HepG2 (cell line): Measurements from ENCODE around the gene ASB16. TPM values are rescaled to one million over a fixed set of nuclear protein-coding genes. Genes with fewer than 3 reads are reported as not detected.

Experiments used
- ADNP ChIP-seq: sonication (generic); formaldehyde crosslinking; IDR thresholded peaks from 2 replicates; pipeline ENCODE4 v1.4.0; 2020; ENCODE audit warnings: missing genetic modification reagents
- ATRX ChIP-seq: sonication (generic); formaldehyde crosslinking; IDR thresholded peaks from 2 replicates; pipeline ENCODE4 v1.4.0; 2020; ENCODE audit warnings: missing genetic modification reagents, borderline replicate concordance
- CREBL2 ChIP-seq: sonication (generic); formaldehyde crosslinking; IDR thresholded peaks from 2 replicates; pipeline ENCODE4 v1.8.1; 2023; ENCODE audit warnings: missing genetic modification reagents, mild to moderate bottlenecking, borderline replicate concordance
- IRF1 ChIP-seq: sonication (generic); formaldehyde crosslinking; IDR thresholded peaks from 2 replicates; pipeline ENCODE4 v1.4.0; 2020; ENCODE audit warnings: low read depth, mild to moderate bottlenecking, missing genetic modification reagents
- KAT7 ChIP-seq: IDR thresholded peaks from 2 replicates; pipeline ENCODE4 v1.6.1; 2018; ENCODE audit warnings: borderline replicate concordance, missing compliant biosample characterization
- KMT2A ChIP-seq: sonication (generic); formaldehyde crosslinking; IDR thresholded peaks from 2 replicates; pipeline ENCODE4 v1.4.0; 2020; ENCODE audit warnings: missing genetic modification reagents
- NR2F2 ChIP-seq: IDR thresholded peaks from 2 replicates; pipeline ENCODE4 v1.6.1; 2012; ENCODE audit warnings: low read depth, inconsistent platforms, borderline replicate concordance
- NRL ChIP-seq: sonication (generic); formaldehyde crosslinking; IDR thresholded peaks from 2 replicates; pipeline ENCODE4 v1.5.0; 2020; ENCODE audit warnings: missing genetic modification reagents, mild to moderate bottlenecking, moderate library complexity, borderline replicate concordance
- RFXAP ChIP-seq: sonication (generic); formaldehyde crosslinking; IDR thresholded peaks from 2 replicates; pipeline ENCODE4 v1.4.0; 2020; ENCODE audit warnings: missing genetic modification reagents, borderline replicate concordance
- TEF ChIP-seq: sonication (generic); formaldehyde crosslinking; IDR thresholded peaks from 2 replicates; pipeline ENCODE4 v1.5.0; 2020; ENCODE audit warnings: missing genetic modification reagents
- TFE3 ChIP-seq: IDR thresholded peaks from 2 replicates; pipeline ENCODE4 v1.6.1; 2016
- THAP8 ChIP-seq: sonication (generic); formaldehyde crosslinking; IDR thresholded peaks from 2 replicates; pipeline ENCODE4 v1.5.1; 2020; ENCODE audit warnings: missing genetic modification reagents, mild to moderate bottlenecking, borderline replicate concordance
- ZNF232 ChIP-seq: sonication (generic); formaldehyde crosslinking; IDR thresholded peaks from 2 replicates; pipeline ENCODE4 v1.4.0; 2020; ENCODE audit warnings: missing genetic modification reagents, borderline replicate concordance
- ZNF24 ChIP-seq: fragments of 450-650 bp; IDR thresholded peaks from 2 replicates; pipeline ENCODE4 v1.6.1; 2017; ENCODE audit warnings: antibody characterized with exemption, mild to moderate bottlenecking
- ZNF276 ChIP-seq: sonication (generic); formaldehyde crosslinking; IDR thresholded peaks from 2 replicates; pipeline ENCODE4 v1.4.0; 2020; ENCODE audit warnings: mild to moderate bottlenecking, low read depth, missing genetic modification reagents
- ZNF34 ChIP-seq: sonication (generic); formaldehyde crosslinking; IDR thresholded peaks from 2 replicates; pipeline ENCODE4 v1.4.0; 2020; ENCODE audit warnings: mild to moderate bottlenecking, missing genetic modification reagents, borderline replicate concordance
- ZNF451 ChIP-seq: sonication (generic); formaldehyde crosslinking; IDR thresholded peaks from 2 replicates; pipeline ENCODE4 v1.5.0; 2020; ENCODE audit warnings: mild to moderate bottlenecking, missing genetic modification reagents
- ZNF598 ChIP-seq: sonication (generic); formaldehyde crosslinking; IDR thresholded peaks from 2 replicates; pipeline ENCODE4 v1.5.1; 2020; ENCODE audit warnings: mild to moderate bottlenecking, missing genetic modification reagents, borderline replicate concordance
- ZZZ3 ChIP-seq: sonication (generic); formaldehyde crosslinking; IDR thresholded peaks from 2 replicates; pipeline ENCODE4 v1.4.0; 2020; ENCODE audit warnings: missing genetic modification reagents, mild to moderate bottlenecking, borderline replicate concordance
- polyA plus RNA-seq, 8 experiments: library from polyadenylated mRNA; depleted of rRNA in 3 of 8; stranded (reverse) in 7 of 8; unstranded in 1 of 8; fragments of >200 nt; fragmentation: Illumina TruSeq in 4 of 8; extraction: Trizol in 4 of 8; gene quantifications; 2 replicates each; pipeline versions ENCODE4 v1.2.1 to v1.2.3, GENCODE V29; 2011 to 2016; ENCODE audit warnings: low read depth in 4 of 8, missing spikeins in 1 of 8, mixed read lengths in 1 of 8; ENCODE audit not compliant: insufficient read depth in 1 of 8
- total RNA-seq, 5 experiments: library from RNA; depleted of rRNA; stranded (reverse); fragments of >200 nt; fragmentation: Illumina TruSeq; extraction: Trizol; gene quantifications; 2 replicates each; pipeline ENCODE4 v1.2.3, GENCODE V29; 2016; ENCODE audit warnings: low read depth in 1 of 5
- TF ChIP-seq, protein P1 (sequence below): sonication (generic); formaldehyde crosslinking; IDR thresholded peaks from 2 replicates; pipeline ENCODE4 v1.4.0; 2020; ENCODE audit warnings: missing genetic modification reagents

ASB16 gene
- total and polyA plus RNA-seq, 2 of the 13 experiments (the other 11 are each of a cell fraction or from before 2014, with no cell fraction given): 0.07 TPM; not detected in 1

DNA sequence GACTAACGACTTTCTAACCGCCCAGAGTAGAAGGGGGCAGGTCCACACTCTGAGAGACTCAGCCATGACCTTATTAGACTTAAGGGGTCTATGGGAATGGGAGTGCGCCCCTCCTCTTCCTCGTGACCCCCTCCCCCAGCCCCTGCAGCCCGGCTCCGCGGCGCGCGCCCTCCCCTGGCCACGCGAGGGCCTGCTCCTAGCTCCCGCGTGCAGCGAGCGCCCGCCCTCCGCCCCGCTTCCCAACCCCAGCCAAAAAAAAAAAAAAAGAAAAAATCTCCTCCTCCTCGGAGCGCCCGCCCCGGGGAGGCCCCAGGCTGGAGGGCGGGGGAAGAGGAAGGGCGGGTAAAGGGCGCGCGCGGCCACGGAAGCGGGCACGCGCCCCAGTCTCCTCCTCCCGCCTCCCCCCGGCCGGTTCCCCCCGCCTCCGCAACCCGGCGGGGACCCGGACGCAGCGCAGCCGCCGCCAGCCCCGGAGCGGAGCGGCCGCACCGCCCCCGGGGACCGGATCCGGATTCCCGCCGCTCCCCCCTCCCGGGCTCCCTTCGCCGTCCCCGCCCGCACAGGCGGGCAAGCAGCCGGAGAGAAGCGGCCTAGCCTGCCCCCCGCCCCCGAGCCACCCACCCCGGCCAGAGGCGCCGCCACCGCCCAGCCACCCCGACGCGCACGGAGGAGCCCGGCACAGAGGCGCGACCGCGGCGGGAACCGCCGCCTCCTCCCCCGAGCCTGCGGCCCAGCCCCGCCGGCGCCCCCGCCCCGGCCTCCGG is 48.0 kb downstream of the ASB16 start (continued):
- TF ChIP-seq, protein P1, sequence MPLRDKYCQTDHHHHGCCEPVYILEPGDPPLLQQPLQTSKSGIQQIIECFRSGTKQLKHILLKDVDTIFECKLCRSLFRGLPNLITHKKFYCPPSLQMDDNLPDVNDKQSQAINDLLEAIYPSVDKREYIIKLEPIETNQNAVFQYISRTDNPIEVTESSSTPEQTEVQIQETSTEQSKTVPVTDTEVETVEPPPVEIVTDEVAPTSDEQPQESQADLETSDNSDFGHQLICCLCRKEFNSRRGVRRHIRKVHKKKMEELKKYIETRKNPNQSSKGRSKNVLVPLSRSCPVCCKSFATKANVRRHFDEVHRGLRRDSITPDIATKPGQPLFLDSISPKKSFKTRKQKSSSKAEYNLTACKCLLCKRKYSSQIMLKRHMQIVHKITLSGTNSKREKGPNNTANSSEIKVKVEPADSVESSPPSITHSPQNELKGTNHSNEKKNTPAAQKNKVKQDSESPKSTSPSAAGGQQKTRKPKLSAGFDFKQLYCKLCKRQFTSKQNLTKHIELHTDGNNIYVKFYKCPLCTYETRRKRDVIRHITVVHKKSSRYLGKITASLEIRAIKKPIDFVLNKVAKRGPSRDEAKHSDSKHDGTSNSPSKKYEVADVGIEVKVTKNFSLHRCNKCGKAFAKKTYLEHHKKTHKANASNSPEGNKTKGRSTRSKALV (CRISPR knock-in tag): no peak
- no peak for TF ChIP-seq KMT2A (CRISPR knock-in tag)
- no peak for TF ChIP-seq ZNF598 (CRISPR knock-in tag)
- no peak for TF ChIP-seq ZNF24
- no peak for TF ChIP-seq CREBL2 (CRISPR knock-in tag)
- no peak; the same call in 1 of the 2 replicates for TF ChIP-seq KAT7 (CRISPR knock-in tag)
- TF ChIP-seq ADNP (CRISPR knock-in tag): no peak
- TF ChIP-seq ZNF451 (CRISPR knock-in tag): no peak
- TF ChIP-seq TFE3 (CRISPR knock-in tag): peak; percentile 61
- TF ChIP-seq ZNF232 (CRISPR knock-in tag): no peak
- TF ChIP-seq THAP8: no peak
- TF ChIP-seq ZNF276: no peak
- no peak for TF ChIP-seq TEF (CRISPR knock-in tag)
- no peak for TF ChIP-seq ZNF34 (CRISPR knock-in tag)
- TF ChIP-seq NR2F2: no peak
- TF ChIP-seq NRL (CRISPR knock-in tag): no peak
- no peak for TF ChIP-seq IRF1 (CRISPR knock-in tag)
- TF ChIP-seq ZZZ3 (CRISPR knock-in tag): 0 out of 2 replicates have a peak, but pooled peaks have one; percentile 54
- no peak for TF ChIP-seq RFXAP (CRISPR knock-in tag)
- TF ChIP-seq ATRX (CRISPR knock-in tag): no peak
